GM21515 (cell line): ENCODE results near the gene NUDCD2.

ENCODE experiments used
- ATAC-seq: cut with Tn5 transposase; IDR thresholded peaks from one replicate; pipeline ENCODE4 v1.9.1; 2021; ENCODE audit not compliant: unreplicated experiment

NUDCD2 gene

GRCh38 chr5:163459819-163460561, at the start of gene NUDCD2:
TSS of gene NUDCD2 (minus strand) at chr5:163460102. CDS start at chr5:163460050, 52 bp downstream.
- ATAC-seq: peak; percentile 75

- ATAC-seq: no peak
Observed at GRCh38 chr5:163509291-163509951, 49.5 kb upstream of the NUDCD2 start.

GRCh38 chr5:163508753-163509152, 48.9 kb upstream of the NUDCD2 start:
- ATAC-seq: no peak

- no peak for ATAC-seq
Observed at GRCh38 chr5:163506726-163507125, 46.8 kb upstream of the NUDCD2 start.

GRCh38 chr5:163506095-163506457, 46.2 kb upstream of the NUDCD2 start:
- peak; percentile 11 for ATAC-seq

- ATAC-seq: peak; percentile 91
Observed at GRCh38 chr5:163505368-163506094, 45.6 kb upstream of the NUDCD2 start, which contains the start of gene MAT2B. TSS of gene MAT2B (plus strand) at chr5:163505619. CDS start at chr5:163505687, 68 bp downstream.

GRCh38 chr5:163505049-163505367, 45.1 kb upstream of the NUDCD2 start:
- no peak for ATAC-seq

GRCh38 chr5:163504079-163504931, 44.4 kb upstream of the NUDCD2 start:
- ATAC-seq: no peak

- ATAC-seq: no peak
Observed at GRCh38 chr5:163503106-163504078, 43.5 kb upstream of the NUDCD2 start.

GRCh38 chr5:163502521-163502920, 42.6 kb upstream of the NUDCD2 start:
- no peak for ATAC-seq

- no peak for ATAC-seq
Observed at GRCh38 chr5:163498886-163499285, 39.0 kb upstream of the NUDCD2 start.

GRCh38 chr5:163497315-163497714, 37.4 kb upstream of the NUDCD2 start:
- ATAC-seq: no peak

GRCh38 chr5:163496286-163496685, 36.4 kb upstream of the NUDCD2 start:
- ATAC-seq: no peak

- ATAC-seq: no peak
Observed at GRCh38 chr5:163489745-163490075, 29.8 kb upstream of the NUDCD2 start.

- no peak for ATAC-seq
Observed at GRCh38 chr5:163489055-163489744, 29.3 kb upstream of the NUDCD2 start.

- ATAC-seq: no peak
Observed at GRCh38 chr5:163478982-163479271, 19.0 kb upstream of the NUDCD2 start.

GRCh38 chr5:163478126-163478981, 18.5 kb upstream of the NUDCD2 start:
- no peak for ATAC-seq

GRCh38 chr5:163475411-163475810, 15.5 kb upstream of the NUDCD2 start:
- no peak for ATAC-seq
